ENCODE results near the gene ZNF700. TPM values are rescaled to one million over a fixed set of nuclear protein-coding genes. Genes with fewer than 3 reads are reported as not detected.
"Not testable (repeated sequence)": the region's sequence is repeated elsewhere in the genome, so short reads cannot be mapped to it uniquely, and the experiment has no call there.

The ZNF700 gene
- total and polyA plus RNA-seq, 7 experiments from 2014 or later = 2.3 to 26.4 (median 18.7) TPM

DNA sequence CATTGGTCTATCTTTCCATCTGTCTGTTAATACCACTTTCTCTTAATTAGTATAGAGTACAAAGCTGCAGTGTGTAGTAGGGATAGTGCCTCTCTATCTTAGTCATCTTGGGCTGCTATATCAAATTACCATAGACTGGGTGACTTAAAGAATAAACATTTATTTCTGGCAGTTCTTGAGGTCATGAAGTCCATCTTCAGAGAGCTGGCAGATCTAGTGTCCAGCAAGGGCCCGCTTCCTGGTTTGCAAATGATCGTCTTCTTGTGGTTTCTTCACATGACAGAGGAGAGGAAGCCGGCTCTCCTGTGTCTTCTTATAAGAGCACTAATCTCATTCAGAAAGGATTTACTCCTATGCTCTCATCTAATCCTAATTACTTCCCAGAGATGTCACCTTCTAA is 6.1 kb downstream of the ZNF700 start:
- POLR2A ChIA-PET = interaction anchor here (0.6 kb wide), 1 partner anchor 71 kb away, joined by 4 read pairs; no protein-coding TSS in a partner anchor
- H3K27ac ChIP-seq (ENCODE audit: low read depth, low read length) = no peak overlapping the region
- no peak for ATAC-seq
- no peaks in the 10 kb centered on the region for H3K27me3 Mint-ChIP-seq
- peak overlapping the region in 2 of 9 donors; percentile 13 to 28 for H3K27ac Mint-ChIP-seq
- DNase-seq = no peak
- H3K36me3 ChIP-seq (ENCODE audit: control insufficient read depth in 2 of 3, insufficient read depth in 3 of 3, low read length in 3 of 3) = peaks cover 0 to 13% (median 2%) of the 10 kb centered on the region in 3 experiments
- H3K36me3 Mint-ChIP-seq = peaks cover 0 to 80% (median 51%) of the 10 kb centered on the region in 5 donors
- peaks cover 0 to 48% (median 19%) of the 10 kb centered on the region in 11 donors for H3K9me3 Mint-ChIP-seq
- H3K9me3 ChIP-seq (ENCODE audit: control insufficient read depth in 2 of 3, low read length in 3 of 3) = peaks cover 0 to 15% (median 0%) of the 10 kb centered on the region in 3 experiments
- peaks cover 2 to 4% of the 10 kb centered on the region in 2 donors for H3K4me1 ChIP-seq (ENCODE audit: control insufficient read depth in 2 of 2, insufficient read depth in 2 of 2, low read length in 2 of 2)
- H3K4me3 Mint-ChIP-seq = peak overlapping the region in 1 of 10 donors; percentile 5
- no peak overlapping the region for H3K4me3 ChIP-seq (ENCODE audit: low read length)
- no peaks in the 10 kb centered on the region for H3K27me3 ChIP-seq (ENCODE audit: control insufficient read depth in 2 of 2, insufficient read depth in 2 of 2, low read length in 2 of 2)
- peaks cover 11 to 50% (median 42%) of the 10 kb centered on the region in 7 donors for H3K4me1 Mint-ChIP-seq
- intact Hi-C loops (cut with micrococcal nuclease) = no loop called here
- CTCF ChIA-PET = no interaction called here

DNA sequence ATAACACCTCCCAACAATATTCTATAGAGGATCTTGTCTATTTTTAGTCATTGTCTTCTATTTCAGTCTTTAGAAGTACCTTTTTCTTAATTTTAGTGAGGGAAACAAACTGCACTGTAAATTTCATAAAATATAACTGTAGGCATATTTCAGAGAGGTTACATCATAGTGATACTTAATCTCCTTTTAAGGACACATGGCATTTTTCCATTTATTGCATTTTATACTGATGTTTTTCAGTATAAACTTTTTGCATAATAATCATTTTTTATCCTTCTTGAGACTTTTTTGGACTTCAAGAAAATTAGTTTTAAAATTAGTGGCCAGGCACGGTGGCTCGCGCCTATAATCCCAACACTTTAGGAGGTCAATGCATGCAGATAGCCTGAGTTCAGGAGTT is 6.6 kb downstream of the ZNF700 start:
- Histone ChIP-seq H3K27me3 (ENCODE audit: control insufficient read depth in 2 of 2, insufficient read depth in 2 of 2, low read length in 2 of 2) (no peaks in the 10 kb centered on the region), H3K36me3 (ENCODE audit: control insufficient read depth in 2 of 3, insufficient read depth in 3 of 3, low read length in 3 of 3) (peaks cover 0 to 13% (median 2%) of the 10 kb centered on the region in 3 experiments), H3K4me3 (ENCODE audit: low read length) (no peak overlapping the region), H3K27ac (ENCODE audit: low read depth, low read length) (no peak overlapping the region), H3K4me1 (ENCODE audit: control insufficient read depth in 2 of 2, insufficient read depth in 2 of 2, low read length in 2 of 2) (no peaks in the 10 kb centered on the region), H3K9me3 (ENCODE audit: control insufficient read depth in 2 of 3, low read length in 3 of 3) (peaks cover 0 to 15% (median 0%) of the 10 kb centered on the region in 3 experiments)
- intact Hi-C loops (cut with micrococcal nuclease) = no loop called here
- POLR2A ChIA-PET = no interaction called here
- DNase-seq (no peak), ATAC-seq (no peak)
- Mint-ChIP-seq H3K36me3 (peaks cover 4 to 81% (median 55%) of the 10 kb centered on the region in 5 donors), H3K27ac (peak overlapping the region in 2 of 9 donors; percentile 13 to 28), H3K27me3 (no peaks in the 10 kb centered on the region), H3K9me3 (peaks cover 0 to 53% (median 23%) of the 10 kb centered on the region in 11 donors), H3K4me1 (peaks cover 6 to 49% (median 37%) of the 10 kb centered on the region in 7 donors), H3K4me3 (peak overlapping the region in 1 of 10 donors; percentile 5)
- CTCF ChIA-PET = no interaction called here

DNA sequence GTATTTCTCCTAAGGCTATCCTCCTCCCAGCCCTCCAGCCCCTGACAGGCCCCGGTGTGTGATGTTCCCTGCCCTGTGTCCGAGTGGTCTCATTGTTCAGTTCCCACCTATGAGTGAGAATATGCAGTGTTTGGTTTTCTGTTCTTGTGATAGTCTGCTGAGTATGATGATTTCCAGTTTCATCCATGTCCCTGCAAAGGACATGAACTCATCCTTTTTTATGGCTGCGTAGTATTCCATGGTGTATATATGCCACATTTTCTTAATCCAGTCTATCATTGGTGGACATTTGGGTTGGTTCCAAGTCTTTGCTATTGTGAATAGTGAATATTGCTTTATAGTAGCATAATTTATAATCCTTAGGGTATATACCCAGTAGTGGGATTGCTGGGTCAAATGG is 10.9 kb downstream of the ZNF700 start:
- H3K27ac ChIP-seq (ENCODE audit: low read depth, low read length); DNase-seq; ATAC-seq; intact Hi-C loops (cut with micrococcal nuclease); H3K4me3 Mint-ChIP-seq; POLR2A ChIA-PET; H3K27ac Mint-ChIP-seq; H3K4me3 ChIP-seq (ENCODE audit: low read length); H3K27me3 Mint-ChIP-seq; H3K27me3 ChIP-seq (ENCODE audit: control insufficient read depth in 2 of 2, insufficient read depth in 2 of 2, low read length in 2 of 2); CTCF ChIA-PET; H3K4me1 ChIP-seq (ENCODE audit: control insufficient read depth in 2 of 2, insufficient read depth in 2 of 2, low read length in 2 of 2): not testable (repeated sequence)
- Mint-ChIP-seq H3K9me3 (peaks cover 0 to 81% (median 48%) of the 10 kb centered on the region in 11 donors), H3K4me1 (peaks cover 0 to 24% (median 10%) of the 10 kb centered on the region in 7 donors), H3K36me3 (peaks cover 5 to 82% (median 56%) of the 10 kb centered on the region in 5 donors)
- H3K9me3 ChIP-seq (ENCODE audit: control insufficient read depth in 2 of 3, low read length in 3 of 3) = peaks cover 0 to 33% (median 0%) of the 10 kb centered on the region in 3 experiments
- peaks cover 0 to 19% (median 5%) of the 10 kb centered on the region in 3 experiments for H3K36me3 ChIP-seq (ENCODE audit: control insufficient read depth in 2 of 3, insufficient read depth in 3 of 3, low read length in 3 of 3)

DNA sequence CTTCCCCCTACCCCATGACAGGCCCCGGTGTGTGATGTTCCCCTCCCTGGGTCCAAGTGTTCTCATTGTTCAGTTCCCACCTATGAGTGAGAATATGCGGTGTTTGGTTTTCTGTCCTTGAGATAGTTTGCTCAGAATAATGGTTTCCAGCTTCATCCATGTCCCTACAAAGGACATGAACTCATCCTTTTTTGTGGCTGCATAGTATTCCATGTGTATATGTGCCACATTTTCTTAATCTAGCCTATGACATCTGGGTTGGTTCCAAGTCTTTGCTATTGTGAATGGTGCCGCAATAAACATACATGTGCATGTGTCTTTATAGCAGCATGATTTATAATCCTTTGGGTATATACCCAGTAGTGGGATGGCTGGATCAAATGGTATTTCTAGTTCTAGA is 13.5 kb downstream of the ZNF700 start:
- DNase-seq; H3K27ac ChIP-seq (ENCODE audit: low read depth, low read length); H3K4me1 ChIP-seq (ENCODE audit: control insufficient read depth in 2 of 2, insufficient read depth in 2 of 2, low read length in 2 of 2); ATAC-seq; H3K27me3 Mint-ChIP-seq; POLR2A ChIA-PET; H3K4me3 ChIP-seq (ENCODE audit: low read length); intact Hi-C loops (cut with micrococcal nuclease); H3K27me3 ChIP-seq (ENCODE audit: control insufficient read depth in 2 of 2, insufficient read depth in 2 of 2, low read length in 2 of 2); H3K4me3 Mint-ChIP-seq; CTCF ChIA-PET; H3K27ac Mint-ChIP-seq: not testable (repeated sequence)
- H3K9me3 ChIP-seq (ENCODE audit: control insufficient read depth in 2 of 3, low read length in 3 of 3) = peaks cover 14 to 52% (median 14%) of the 10 kb centered on the region in 3 experiments
- H3K36me3 ChIP-seq (ENCODE audit: control insufficient read depth in 2 of 3, insufficient read depth in 3 of 3, low read length in 3 of 3) = peaks cover 3 to 36% (median 9%) of the 10 kb centered on the region in 3 experiments
- Mint-ChIP-seq H3K36me3 (peaks cover 13 to 81% (median 67%) of the 10 kb centered on the region in 5 donors), H3K9me3 (peaks cover 0 to 85% (median 55%) of the 10 kb centered on the region in 11 donors), H3K4me1 (peaks cover 0 to 16% (median 4%) of the 10 kb centered on the region in 7 donors)

DNA sequence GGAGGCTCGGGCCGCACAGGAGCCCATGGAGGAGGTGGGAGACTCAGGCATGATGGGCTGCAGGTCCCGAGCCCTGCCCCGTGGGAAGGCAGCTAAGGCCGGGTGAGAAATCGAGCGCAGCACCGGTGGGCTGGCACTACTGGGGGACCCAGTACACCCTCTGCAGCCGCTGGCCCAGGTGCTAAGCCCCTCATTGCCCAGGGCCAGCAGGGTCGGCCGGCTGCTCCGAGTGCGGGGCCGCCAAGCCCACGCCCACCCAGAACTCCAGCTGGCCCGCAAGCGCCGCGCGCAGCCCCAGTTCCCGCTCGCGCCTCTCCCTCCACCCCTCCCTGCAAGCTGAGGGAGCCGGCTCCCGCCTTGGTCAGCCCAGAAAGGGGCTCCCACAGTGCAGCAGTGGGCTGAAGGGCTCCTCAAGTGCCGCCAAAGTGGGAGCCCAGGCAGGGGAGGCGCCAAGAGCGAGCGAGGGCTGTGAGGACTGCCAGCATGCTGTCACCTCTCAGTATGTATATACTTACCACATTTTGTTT is 16.5 kb downstream of the ZNF700 start:
- CTCF ChIA-PET; H3K4me3 Mint-ChIP-seq; H3K4me1 Mint-ChIP-seq; intact Hi-C loops (cut with micrococcal nuclease); H3K4me1 ChIP-seq (ENCODE audit: control insufficient read depth in 2 of 2, insufficient read depth in 2 of 2, low read length in 2 of 2); DNase-seq; ATAC-seq; H3K27me3 Mint-ChIP-seq; H3K27ac Mint-ChIP-seq; POLR2A ChIA-PET; H3K27ac ChIP-seq (ENCODE audit: low read depth, low read length); H3K4me3 ChIP-seq (ENCODE audit: low read length); H3K27me3 ChIP-seq (ENCODE audit: control insufficient read depth in 2 of 2, insufficient read depth in 2 of 2, low read length in 2 of 2): not testable (repeated sequence)
- Histone ChIP-seq H3K9me3 (ENCODE audit: control insufficient read depth in 2 of 3, low read length in 3 of 3) (peaks cover 27 to 67% (median 44%) of the 10 kb centered on the region in 3 experiments), H3K36me3 (ENCODE audit: control insufficient read depth in 2 of 3, insufficient read depth in 3 of 3, low read length in 3 of 3) (peaks cover 7 to 56% (median 10%) of the 10 kb centered on the region in 3 experiments)
- Mint-ChIP-seq H3K36me3 (peaks cover 17 to 89% (median 82%) of the 10 kb centered on the region in 5 donors), H3K9me3 (peaks cover 0 to 91% (median 68%) of the 10 kb centered on the region in 11 donors)

DNA sequence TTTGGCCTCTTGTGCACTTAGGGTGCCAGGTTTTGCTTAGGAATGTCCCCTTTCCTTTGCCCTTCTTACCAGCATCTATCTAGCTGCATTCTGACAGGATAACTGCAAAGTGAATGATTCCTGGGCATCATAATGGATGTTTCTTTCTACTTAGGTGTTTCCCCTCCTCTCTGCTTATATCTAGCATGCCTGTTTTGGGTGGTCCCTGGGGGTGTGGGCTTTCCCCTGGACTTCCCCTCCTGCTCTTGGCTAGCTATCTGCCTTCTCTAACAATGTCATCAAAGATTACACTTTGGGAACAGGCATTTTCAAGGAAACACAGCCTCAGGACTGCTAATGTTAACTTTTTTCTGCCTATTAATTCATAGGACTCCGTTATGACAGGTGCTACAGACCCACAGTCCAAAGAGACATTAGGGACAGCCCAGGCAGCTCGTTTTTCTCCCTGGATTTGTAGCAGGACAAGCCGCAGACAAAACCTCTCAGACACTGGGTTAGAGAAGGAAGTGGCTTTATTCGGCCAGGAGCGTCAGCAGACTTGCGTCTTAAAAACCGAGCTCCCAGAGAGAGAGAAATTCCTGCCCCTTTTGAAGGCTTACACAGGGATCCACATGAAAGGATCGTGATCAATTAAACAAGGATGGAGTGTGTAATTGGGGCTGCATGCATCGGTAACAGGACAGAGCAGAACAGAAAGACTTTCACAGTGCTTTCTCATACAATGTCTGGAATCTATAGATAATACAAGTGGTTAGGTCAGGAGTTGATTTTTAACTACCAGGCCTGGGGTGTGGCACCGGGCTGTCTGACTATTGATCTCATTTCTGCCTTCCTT is 17.3 kb downstream of the ZNF700 start:
- Histone ChIP-seq H3K27me3 (ENCODE audit: control insufficient read depth in 2 of 2, insufficient read depth in 2 of 2, low read length in 2 of 2) (no peaks in the 10 kb centered on the region), H3K4me1 (ENCODE audit: control insufficient read depth in 2 of 2, insufficient read depth in 2 of 2, low read length in 2 of 2) (no peaks in the 10 kb centered on the region), H3K9me3 (ENCODE audit: control insufficient read depth in 2 of 3, low read length in 3 of 3) (peaks cover 29 to 74% (median 47%) of the 10 kb centered on the region in 3 experiments), H3K36me3 (ENCODE audit: control insufficient read depth in 2 of 3, insufficient read depth in 3 of 3, low read length in 3 of 3) (peaks cover 14 to 64% (median 16%) of the 10 kb centered on the region in 3 experiments), H3K4me3 (ENCODE audit: low read length) (no peak overlapping the region), H3K27ac (ENCODE audit: low read depth, low read length) (no peak overlapping the region)
- Mint-ChIP-seq H3K27me3 (no peaks in the 10 kb centered on the region), H3K27ac (no peak overlapping the region), H3K9me3 (peaks cover 0 to 91% (median 68%) of the 10 kb centered on the region in 11 donors), H3K36me3 (peaks cover 19 to 90% (median 83%) of the 10 kb centered on the region in 5 donors), H3K4me3 (no peak overlapping the region), H3K4me1 (peaks cover 0 to 5% (median 0%) of the 10 kb centered on the region in 7 donors)
- DNase-seq = no peak
- no peak for ATAC-seq
- intact Hi-C loops (cut with micrococcal nuclease) = no loop called here
- POLR2A ChIA-PET = interaction anchor here (1.1 kb wide), 1 partner anchor 553 kb away, joined by 3 read pairs; no protein-coding TSS in a partner anchor
- CTCF ChIA-PET = no interaction called here
